HepG2 (cell line): ENCODE results near the gene DOK4. TPM values are rescaled to one million over a fixed set of nuclear protein-coding genes. Genes with fewer than 3 reads are reported as not detected.
A peak's percentile ranks its signal among the peaks of the same experiment; 100 is the strongest.

Experiments
- ARID5B ChIP-seq: IDR thresholded peaks from 2 replicates; pipeline ENCODE4 v1.4.0; 2020; ENCODE audit warnings: mild to moderate bottlenecking, missing genetic modification reagents
- ATF3 ChIP-seq: sonication (generic); formaldehyde crosslinking; IDR thresholded peaks from 2 replicates; pipeline ENCODE4 v1.4.0; 2020; ENCODE audit warnings: missing genetic modification reagents
- CBX1 ChIP-seq: IDR thresholded peaks from one replicate; pipeline ENCODE4 v1.6.1; 2016; ENCODE audit warnings: antibody characterized with exemption, low read depth
- GABPB1 ChIP-seq: IDR thresholded peaks from 2 replicates; pipeline ENCODE4 v1.6.1; 2016; ENCODE audit warnings: mild to moderate bottlenecking, missing genetic modification reagents, moderate library complexity, missing compliant biosample characterization
- HNF4G ChIP-seq, 2 experiments: sonication (generic) in 1 of 2; formaldehyde crosslinking in 1 of 2; IDR thresholded peaks; 2 replicates each; pipeline versions ENCODE4 v1.4.0 to v1.6.1; 2011 to 2020; ENCODE audit warnings: borderline replicate concordance in 2 of 2, low read depth in 2 of 2, mild to moderate bottlenecking in 2 of 2, low read length in 1 of 2, missing genetic modification reagents in 1 of 2, moderate library complexity in 1 of 2
- HNRNPL ChIP-seq: fragments of 200-400 bp; formaldehyde crosslinking; IDR thresholded peaks from 2 replicates; pipeline ENCODE4 v1.6.1; 2017; ENCODE audit warnings: mild to moderate bottlenecking, low read depth, low read length
- HNRNPUL1 ChIP-seq: fragments of 200-400 bp; formaldehyde crosslinking; IDR thresholded peaks from 2 replicates; pipeline ENCODE4 v1.6.1; 2017; ENCODE audit warnings: low read depth, mild to moderate bottlenecking, low read length, moderate library complexity
- IRF2 ChIP-seq: IDR thresholded peaks from 2 replicates; pipeline ENCODE4 v1.6.1; 2018; ENCODE audit warnings: missing genetic modification reagents, missing compliant biosample characterization
- MIER3 ChIP-seq: IDR thresholded peaks from 2 replicates; pipeline ENCODE4 v1.6.1; 2016; ENCODE audit warnings: missing compliant biosample characterization, borderline replicate concordance
- SKIL ChIP-seq: sonication (generic); formaldehyde crosslinking; IDR thresholded peaks from 2 replicates; pipeline ENCODE4 v1.8.0; 2022; ENCODE audit warnings: missing genetic modification reagents, mild to moderate bottlenecking, moderate library complexity, borderline replicate concordance
- SOX6 ChIP-seq, 2 experiments: fragments of 450-650 bp in 1 of 2; sonication (generic) in 1 of 2; formaldehyde crosslinking in 1 of 2; IDR thresholded peaks; 2 replicates each; pipeline versions ENCODE4 v1.4.0 to v1.6.1; 2017 to 2020; ENCODE audit warnings: antibody characterized with exemption in 1 of 2, mild to moderate bottlenecking in 1 of 2, missing genetic modification reagents in 1 of 2
- TFE3 ChIP-seq: IDR thresholded peaks from 2 replicates; pipeline ENCODE4 v1.6.1; 2016
- TGIF2 ChIP-seq: IDR thresholded peaks from 2 replicates; pipeline ENCODE4 v1.6.1; 2016; ENCODE audit warnings: control low read depth, missing compliant biosample characterization
- ZNF552 ChIP-seq: sonication (generic); formaldehyde crosslinking; IDR thresholded peaks from 2 replicates; pipeline ENCODE4 v1.9.0; 2022; ENCODE audit warnings: missing genetic modification reagents, mild to moderate bottlenecking, borderline replicate concordance
- ZNF746 ChIP-seq: sonication (generic); formaldehyde crosslinking; IDR thresholded peaks from 2 replicates; pipeline ENCODE4 v1.8.0; 2022; ENCODE audit warnings: mild to moderate bottlenecking, missing genetic modification reagents
- ZNF776 ChIP-seq: sonication (generic); formaldehyde crosslinking; IDR thresholded peaks from 2 replicates; pipeline ENCODE4 v1.4.0; 2020; ENCODE audit warnings: mild to moderate bottlenecking, missing genetic modification reagents
- polyA plus RNA-seq, 8 experiments: library from polyadenylated mRNA; depleted of rRNA in 3 of 8; stranded (reverse) in 7 of 8; unstranded in 1 of 8; fragments of >200 nt; fragmentation: Illumina TruSeq in 4 of 8; extraction: Trizol in 4 of 8; gene quantifications; 2 replicates each; pipeline versions ENCODE4 v1.2.1 to v1.2.3, GENCODE V29; 2011 to 2016; ENCODE audit warnings: low read depth in 4 of 8, missing spikeins in 1 of 8, mixed read lengths in 1 of 8; ENCODE audit not compliant: insufficient read depth in 1 of 8
- total RNA-seq, 5 experiments: library from RNA; depleted of rRNA; stranded (reverse); fragments of >200 nt; fragmentation: Illumina TruSeq; extraction: Trizol; gene quantifications; 2 replicates each; pipeline ENCODE4 v1.2.3, GENCODE V29; 2016; ENCODE audit warnings: low read depth in 1 of 5

DOK4 gene
- total and polyA plus RNA-seq, 2 of the 13 experiments (the other 11 are each of a cell fraction or from before 2014, with no cell fraction given) = 52.7 to 70.0 TPM

- TF ChIP-seq TFE3 (CRISPR knock-in tag) (no peak), ZNF746 (peak; percentile 92), IRF2 (CRISPR knock-in tag) (no peak), MIER3 (CRISPR knock-in tag) (peak; percentile 75), ZNF776 (CRISPR knock-in tag) (peak; percentile 63), HNRNPL (peak; percentile 84; the same call in 1 of the 2 replicates), HNF4G (IDR thresholded peaks at IDR 0.05; ENCODE audit: borderline replicate concordance, low read depth, low read length) (peak; percentile 96), HNF4G (CRISPR knock-in tag; IDR thresholded peaks at IDR 0.05; ENCODE audit: borderline replicate concordance, low read depth) (peak; percentile 89; the same call in 1 of the 2 replicates), SKIL (CRISPR knock-in tag) (peak; percentile 77), GABPB1 (CRISPR knock-in tag) (peak; percentile 76), HNRNPUL1 (no peak), CBX1 (no peak), ATF3 (CRISPR knock-in tag) (no peak), SOX6 (IDR thresholded peaks at IDR 0.05) (no peak), SOX6 (CRISPR knock-in tag; IDR thresholded peaks at IDR 0.05) (peak; percentile 81), TGIF2 (CRISPR knock-in tag) (peak; percentile 26; the same call in 1 of the 2 replicates), ARID5B (CRISPR knock-in tag) (peak; percentile 82), ZNF552 (CRISPR knock-in tag) (no peak)
These were observed 6.1 kb downstream of the DOK4 start (continued) for GRCh38 chr16:57479976-57480753.
